Stimulated activated CD4-positive, alpha-beta T cell treated with anti-CD3 and anti-CD28 coated beads, Interleukin-1b, Interleukin-23, amount 100 ng/mL, for 24 hours (primary cell): ENCODE results near the gene FAM186B.

Experiments
- DNase-seq, 4 experiments: peaks; one replicate each; pipeline ENCODE4 v3.0.0-alpha.2; 2020; ENCODE audit warnings: low read depth in 4 of 4, low spot score in 1 of 4

FAM186B gene

DNA sequence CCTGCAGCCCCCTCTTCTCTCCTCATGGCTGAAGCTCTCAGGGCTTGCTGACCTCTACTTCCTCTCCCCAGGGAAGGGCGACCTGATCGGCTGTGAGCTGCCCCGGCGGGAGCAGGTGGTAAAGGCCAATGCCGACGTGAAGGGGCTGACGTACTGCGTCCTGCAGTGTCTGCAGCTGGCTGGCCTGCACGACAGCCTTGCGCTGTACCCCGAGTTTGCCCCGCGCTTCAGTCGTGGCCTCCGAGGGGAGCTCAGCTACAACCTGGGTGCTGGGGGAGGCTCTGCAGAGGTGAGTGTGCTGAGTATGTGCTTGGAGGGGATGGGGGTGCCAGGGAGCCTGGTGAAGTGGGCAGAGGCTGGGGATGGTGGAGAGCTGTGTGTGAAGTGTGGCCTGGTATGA is 51.2 kb downstream of the FAM186B start:
- DNase-seq = no peak

GRCh38 chr12:49553512-49554088 is 51.8 kb downstream of the FAM186B start:
- no peak for DNase-seq

DNA sequence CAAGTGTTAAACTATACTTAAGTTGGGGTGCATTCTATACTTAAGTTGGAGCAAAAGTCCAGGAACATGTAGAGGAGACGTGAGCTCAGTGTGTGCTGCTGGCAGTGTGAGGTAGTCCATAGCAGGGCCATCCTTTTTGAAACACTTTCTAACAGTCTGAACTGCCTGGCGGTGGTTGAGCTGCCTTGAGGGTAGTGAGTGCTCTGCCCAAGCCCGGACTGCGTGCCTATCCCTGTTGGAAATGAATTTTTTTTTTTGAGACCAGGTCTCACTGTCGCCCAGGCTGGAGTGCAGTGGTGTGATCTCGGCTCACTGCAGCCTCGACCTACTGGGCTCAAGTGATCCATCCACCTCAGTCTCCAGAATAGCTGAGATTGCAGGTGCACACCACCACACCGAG is 52.5 kb downstream of the FAM186B start:
- DNase-seq = no peak

- DNase-seq = no peak
Measured at GRCh38 chr12:49552425-49552824, 53.0 kb downstream of the FAM186B start.

DNA sequence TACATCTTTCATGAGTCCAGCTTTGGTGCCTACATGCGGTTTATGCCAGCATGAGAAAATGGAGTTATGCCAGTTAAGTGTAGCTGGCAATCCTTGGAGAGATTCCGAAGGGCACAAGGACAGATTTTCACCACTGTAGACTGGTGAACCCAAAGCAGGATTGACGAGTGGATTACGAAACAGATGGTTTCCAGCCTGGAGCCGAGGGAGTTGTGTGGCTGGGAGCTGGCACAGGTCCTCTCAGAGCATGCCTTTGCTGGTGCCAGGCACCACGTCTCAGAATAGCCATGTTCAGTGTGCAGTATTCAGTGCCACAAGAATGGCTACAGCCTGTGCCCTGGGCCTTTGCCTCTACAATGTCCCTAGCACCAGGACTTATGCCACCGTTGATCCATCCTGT is 53.4 kb downstream of the FAM186B start:
- no peak for DNase-seq

GRCh38 chr12:49550693-49551252 is 54.7 kb downstream of the FAM186B start:
- no peak for DNase-seq

GRCh38 chr12:49549735-49550692 is 55.4 kb downstream of the FAM186B start:
- no peak for DNase-seq

DNA sequence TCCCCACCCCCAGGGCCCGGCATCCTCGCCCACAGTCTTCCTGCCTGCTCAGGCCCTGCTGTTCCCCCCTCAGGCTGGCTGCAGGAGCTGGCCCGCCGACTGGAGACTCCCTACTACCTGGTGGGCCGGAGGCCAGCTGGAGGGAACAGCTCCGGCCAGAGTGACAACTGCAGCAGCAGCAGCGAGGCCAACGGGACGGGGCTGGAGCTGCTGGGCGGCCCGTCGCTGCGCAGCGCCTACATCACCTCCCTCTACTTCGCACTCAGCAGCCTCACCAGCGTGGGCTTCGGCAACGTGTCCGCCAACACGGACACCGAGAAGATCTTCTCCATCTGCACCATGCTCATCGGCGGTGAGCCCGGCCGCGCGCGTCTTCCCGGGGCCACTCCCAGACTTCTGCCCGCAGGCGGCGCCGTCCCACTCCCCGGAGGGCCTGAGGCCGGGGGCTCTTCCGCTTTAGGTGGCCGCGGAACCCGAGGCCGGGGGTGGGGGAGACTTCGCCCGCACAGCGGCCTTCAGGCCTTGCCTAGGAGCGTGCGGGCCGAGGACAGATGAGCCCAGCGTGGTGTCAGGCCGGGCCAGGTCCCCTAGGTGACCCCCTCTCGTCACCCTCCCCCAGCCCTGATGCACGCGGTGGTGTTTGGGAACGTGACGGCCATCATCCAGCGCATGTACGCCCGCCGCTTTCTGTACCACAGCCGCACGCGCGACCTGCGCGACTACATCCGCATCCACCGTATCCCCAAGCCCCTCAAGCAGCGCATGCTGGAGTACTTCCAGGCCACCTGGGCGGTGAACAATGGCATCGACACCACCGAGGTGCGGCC is 56.4 kb downstream of the FAM186B start:
- no peak for DNase-seq

DNA sequence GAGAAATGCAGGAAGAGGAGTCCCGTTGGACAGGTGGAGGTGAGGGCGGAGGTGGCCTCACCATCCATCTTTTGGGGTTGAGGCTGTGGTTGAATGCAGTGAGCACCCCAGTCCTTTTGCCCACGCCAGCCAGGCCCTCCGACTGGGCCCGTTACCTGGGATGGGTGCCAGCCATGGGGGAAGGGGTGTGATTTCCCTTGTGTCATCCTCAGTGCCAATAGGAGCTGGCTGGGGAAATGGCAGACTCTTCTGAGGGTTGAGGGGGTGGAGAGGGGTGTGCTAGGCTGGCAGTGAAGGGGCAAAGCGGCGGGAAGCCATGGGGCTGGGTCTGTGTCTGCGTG is 57.0 kb downstream of the FAM186B start:
- no peak for DNase-seq

DNA sequence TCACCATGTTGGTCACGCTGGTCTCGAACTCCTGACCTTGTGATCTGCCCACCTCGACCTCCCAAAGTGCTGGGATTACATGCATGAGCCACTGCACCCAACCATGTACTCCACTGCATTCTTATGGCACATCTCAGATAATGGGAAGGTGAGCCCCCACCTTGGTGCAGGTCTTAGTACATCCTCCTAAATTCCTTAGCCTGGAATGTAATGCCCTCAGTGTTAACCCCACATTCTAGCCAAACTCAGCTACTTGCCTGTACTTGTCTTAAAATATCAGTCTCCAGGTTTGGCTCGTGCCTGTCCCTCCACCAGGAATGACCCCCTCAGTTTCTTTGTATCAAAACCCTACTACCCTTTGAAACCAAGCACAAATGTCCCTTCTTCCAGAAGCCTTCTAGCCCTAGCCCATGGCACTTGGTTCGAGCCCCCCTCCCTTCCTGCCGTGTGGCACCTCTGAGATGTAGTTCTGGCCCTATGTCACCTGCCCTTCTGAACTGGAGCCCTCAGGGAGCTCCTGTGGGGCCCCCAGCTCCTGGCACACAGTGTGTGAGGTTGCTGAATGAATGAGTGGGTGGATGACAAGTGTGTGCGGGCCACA is 58.2 kb downstream of the FAM186B start:
- no peak for DNase-seq

DNA sequence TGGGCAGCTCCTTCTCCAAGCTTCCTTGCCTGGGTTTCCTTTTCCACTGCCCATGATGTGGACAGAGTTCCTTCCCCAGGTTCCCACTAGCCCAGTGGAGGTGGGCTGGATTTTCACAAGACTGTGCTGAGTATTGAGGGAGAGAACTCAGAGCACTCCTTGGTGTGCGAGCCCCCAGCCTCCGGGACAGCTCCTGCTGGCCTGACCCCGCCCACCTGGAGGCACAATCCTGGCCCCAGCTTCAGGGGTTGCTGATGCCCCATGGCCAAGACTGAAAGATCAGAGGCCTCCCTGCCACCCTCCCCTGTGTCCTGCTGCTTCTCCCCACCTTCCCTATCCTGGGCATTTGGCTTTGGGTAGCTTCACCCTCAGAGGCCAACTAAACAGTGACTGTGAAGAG is 59.0 kb downstream of the FAM186B start:
- no peak for DNase-seq

- DNase-seq = no peak
Measured at GRCh38 chr12:49545815-49546214, 59.6 kb downstream of the FAM186B start.

- no peak for DNase-seq
Measured at GRCh38 chr12:49543914-49544815, 61.3 kb downstream of the FAM186B start.

DNA sequence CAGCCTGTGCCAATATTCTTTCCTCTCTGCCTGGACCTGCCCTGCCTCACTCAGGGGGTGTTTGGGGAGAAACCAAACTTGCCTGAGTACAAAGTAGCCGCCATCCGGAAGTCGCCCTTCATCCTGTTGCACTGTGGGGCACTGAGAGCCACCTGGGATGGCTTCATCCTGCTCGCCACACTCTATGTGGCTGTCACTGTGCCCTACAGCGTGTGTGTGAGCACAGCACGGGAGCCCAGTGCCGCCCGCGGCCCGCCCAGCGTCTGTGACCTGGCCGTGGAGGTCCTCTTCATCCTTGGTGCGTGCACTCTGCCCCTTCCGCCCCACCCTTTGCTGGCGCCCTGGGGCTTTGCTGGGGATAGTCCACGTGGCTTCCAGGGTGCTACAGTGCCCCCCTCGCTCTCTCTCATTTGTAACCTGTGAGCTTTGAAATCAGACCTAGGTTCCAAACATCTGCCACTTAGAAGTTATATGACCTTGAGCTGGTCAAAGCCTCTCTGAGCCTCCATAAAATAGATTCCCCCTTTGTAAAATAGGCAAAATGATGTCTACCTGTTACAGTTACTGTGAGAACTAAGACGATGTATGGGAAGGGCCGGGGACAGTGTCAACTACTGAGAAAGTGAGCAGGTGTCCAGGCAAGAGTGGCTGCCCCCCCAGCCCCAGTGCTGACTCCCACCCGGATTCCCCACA is 62.1 kb downstream of the FAM186B start:
- no peak for DNase-seq

- DNase-seq = no peak
Measured at GRCh38 chr12:49542592-49543160, 62.8 kb downstream of the FAM186B start.

GRCh38 chr12:49541911-49542505 is 63.4 kb downstream of the FAM186B start:
- DNase-seq = no peak

- no peak for DNase-seq
Measured at GRCh38 chr12:49541140-49541861, 64.1 kb downstream of the FAM186B start.
